BLaER1 treated with 17β-estradiol and CSF1 and Interleukin-3, amounts not matched to agents 10 nM and 100 nM (cell line): ENCODE measurements around the gene TBXA2R.

Experiments
- H3K27ac ChIP-seq, 11 experiments: shearing (Covaris generic); formaldehyde crosslinking; 2 replicates each; pipeline ENCODE4 v1.8.1; 2022
- H3K27me3 ChIP-seq, 11 experiments: shearing (Covaris generic); formaldehyde crosslinking; 2 replicates each; pipeline ENCODE4 v1.8.1; 2022
- H3K36me3 ChIP-seq, 11 experiments: shearing (Covaris generic); formaldehyde crosslinking; 2 replicates each; pipeline ENCODE4 v1.8.1; 2022
- H3K4me1 ChIP-seq, 10 experiments: shearing (Covaris generic); formaldehyde crosslinking; 2 replicates each; pipeline ENCODE4 v1.8.1; 2022
- H3K4me2 ChIP-seq, 11 experiments: shearing (Covaris generic); formaldehyde crosslinking; 2 replicates each; pipeline ENCODE4 v1.8.1; 2022
- H3K4me3 ChIP-seq, 10 experiments: shearing (Covaris generic); formaldehyde crosslinking; 2 replicates each; pipeline ENCODE4 v1.8.1; 2022
- H3K9ac ChIP-seq, 11 experiments: shearing (Covaris generic); formaldehyde crosslinking; 2 replicates each; pipeline ENCODE4 v1.8.1; 2022
- H3K9me3 ChIP-seq, 11 experiments: shearing (Covaris generic); formaldehyde crosslinking; replicated peaks in 1 of 11; 2 replicates each; pipeline ENCODE4 v1.8.1; 2022
- H4K20me1 ChIP-seq, 11 experiments: shearing (Covaris generic); formaldehyde crosslinking; 2 replicates each; pipeline ENCODE4 v1.8.1; 2022
- Cebpa-rat ChIP-seq, 11 experiments: shearing (Covaris generic); IDR thresholded peaks; 2 replicates each; pipeline ENCODE4 v1.8.1; 2022

Gene TBXA2R

GRCh38 chr19:3547301-3547731 is 59.4 kb downstream of the TBXA2R start:
- H3K4me3 ChIP-seq, result no peak overlapping the region
- no peak overlapping the region for H3K9ac ChIP-seq
- H3K27me3 ChIP-seq, result no peaks in the 10 kb centered on the region
- no peak overlapping the region for H3K27ac ChIP-seq
- no peak overlapping the region for H3K4me2 ChIP-seq
- TF ChIP-seq Cebpa-rat (IDR thresholded peaks at IDR 0.05), result no peak
- H4K20me1 ChIP-seq, result peaks cover 40 to 97% (median 76%) of the 10 kb centered on the region in 11 experiments; a peak in 21 of 22 replicates
- peaks cover 47 to 86% (median 71%) of the 10 kb centered on the region in 11 experiments for H3K36me3 ChIP-seq
- no peaks in the 10 kb centered on the region for H3K9me3 ChIP-seq
- H3K4me1 ChIP-seq, result peaks cover 11 to 27% (median 15%) of the 10 kb centered on the region in 10 experiments

GRCh38 chr19:3546119-3546518 is 60.6 kb downstream of the TBXA2R start:
- Histone ChIP-seq H3K9ac (no peak overlapping the region), H3K4me3 (no peak overlapping the region), H3K27me3 (no peaks in the 10 kb centered on the region), H3K36me3 (peaks cover 49 to 91% (median 70%) of the 10 kb centered on the region in 11 experiments), H3K4me1 (peaks cover 0 to 16% (median 3%) of the 10 kb centered on the region in 10 experiments; a peak in 9 of 20 replicates), H4K20me1 (peaks cover 40 to 92% (median 69%) of the 10 kb centered on the region in 11 experiments; a peak in 21 of 22 replicates), H3K4me2 (no peak overlapping the region), H3K9me3 (no peaks in the 10 kb centered on the region), H3K27ac (no peak overlapping the region)
- TF ChIP-seq Cebpa-rat (IDR thresholded peaks at IDR 0.05), result no peak

- H3K9ac ChIP-seq, result no peak overlapping the region; a peak in 1 of 22 replicates
- no peak overlapping the region for H3K4me3 ChIP-seq
- H4K20me1 ChIP-seq, result peaks cover 40 to 87% (median 64%) of the 10 kb centered on the region in 11 experiments; a peak in 21 of 22 replicates
- no peak for TF ChIP-seq Cebpa-rat (IDR thresholded peaks at IDR 0.05)
- H3K9me3 ChIP-seq, result no peaks in the 10 kb centered on the region
- peaks cover 44 to 86% (median 65%) of the 10 kb centered on the region in 11 experiments for H3K36me3 ChIP-seq
- no peaks in the 10 kb centered on the region for H3K27me3 ChIP-seq
- no peak overlapping the region for H3K27ac ChIP-seq
- H3K4me1 ChIP-seq, result peaks cover 0 to 12% (median 0%) of the 10 kb centered on the region in 10 experiments; a peak in 5 of 20 replicates
- H3K4me2 ChIP-seq, result no peak overlapping the region
Measured at GRCh38 chr19:3545669-3546034, 61.0 kb downstream of the TBXA2R start.

- H3K4me2 ChIP-seq, result no peak overlapping the region
- H3K27me3 ChIP-seq, result no peaks in the 10 kb centered on the region
- no peak overlapping the region for H3K4me3 ChIP-seq
- peaks cover 0 to 12% (median 0%) of the 10 kb centered on the region in 10 experiments; a peak in 4 of 20 replicates for H3K4me1 ChIP-seq
- H4K20me1 ChIP-seq, result peaks cover 40 to 83% (median 63%) of the 10 kb centered on the region in 11 experiments; a peak in 21 of 22 replicates
- TF ChIP-seq Cebpa-rat (IDR thresholded peaks at IDR 0.05), result no peak
- H3K9me3 ChIP-seq, result no peaks in the 10 kb centered on the region
- H3K36me3 ChIP-seq, result peaks cover 43 to 83% (median 64%) of the 10 kb centered on the region in 11 experiments
- H3K9ac ChIP-seq, result no peak overlapping the region; a peak in 1 of 22 replicates
- H3K27ac ChIP-seq, result no peak overlapping the region
Measured at GRCh38 chr19:3544742-3545668, 61.7 kb downstream of the TBXA2R start.
